Right lobe of liver (tissue), 6 donors: ENCODE data around the gene MKS1. TPM values are rescaled to one million over a fixed set of nuclear protein-coding genes. Genes with fewer than 3 reads are reported as not detected.
A peak's percentile ranks its signal among the peaks of the same experiment; 100 is the strongest.

ENCODE experiments used
- ATAC-seq, 4 donors: fragments of 200-7000 bp; cut with Tn5 transposase; one replicate each; pipeline ENCODE4 v1.9.1; 2020; ENCODE audit warnings: mild to moderate bottlenecking in 4 of 4, moderate library complexity in 4 of 4
- DNase-seq, 3 donors: peaks; one replicate each; pipeline ENCODE4 v3.0.0-alpha.2; 2020
- H3K27ac ChIP-seq, 3 donors: fragments of 200-600 bp; one replicate each; pipeline ENCODE4 v1.8.0; 2022
- H3K27me3 ChIP-seq, 2 donors: fragments of 200-600 bp; one replicate each; pipeline ENCODE4 v1.8.0; 2022
- H3K36me3 ChIP-seq, 4 donors: fragments of 200-600 bp; sonication (generic) in 1 of 4; one replicate each; pipeline versions ENCODE4 v1.5.1 to v1.8.0; 2017 to 2022; ENCODE audit warnings: control low read depth in 1 of 4
- H3K4me1 ChIP-seq, 4 donors: fragments of 200-600 bp; sonication (generic) in 1 of 4; one replicate each; pipeline versions ENCODE4 v1.5.1 to v1.8.0; 2017 to 2022; ENCODE audit warnings: control low read depth in 1 of 4
- H3K4me3 ChIP-seq, 3 donors: fragments of 200-600 bp; one replicate each; pipeline ENCODE4 v1.8.0; 2022
- H3K9me3 ChIP-seq, 4 donors: fragments of 200-600 bp; sonication (generic) in 1 of 4; one replicate each; pipeline versions ENCODE4 v1.5.1 to v1.8.0; 2017 to 2022; ENCODE audit warnings: control low read depth in 1 of 4
- CTCF ChIP-seq, 4 donors: fragments of 200-600 bp in 3 of 4; fragments of 450-650 bp in 1 of 4; IDR thresholded peaks; one replicate each; pipeline versions ENCODE4 v1.5.1 to v1.8.0; 2016 to 2022; ENCODE audit warnings: antibody characterized with exemption in 4 of 4, mild to moderate bottlenecking in 2 of 4
- POLR2A ChIP-seq: fragments of 450-650 bp; IDR thresholded peaks from one replicate; pipeline ENCODE4 v1.6.1; 2017; ENCODE audit warnings: antibody characterized with exemption, mild to moderate bottlenecking
- WGBS: methylation state at CpG from one replicate; pipeline ENCODE4 v1.1.6; 2018; ENCODE audit warnings: low coverage, low lambda C conversion rate; ENCODE audit not compliant: insufficient coverage; ENCODE audit errors: missing lambda C conversion rate; 5-methylcytosine and 5-hydroxymethylcytosine counted together
- intact Hi-C, 2 donors: fragments of 100-400 bp; cut with DNase I; formaldehyde crosslinking; loops; one replicate each; pipeline versions ENCODE4 v1.11.2 to v1.14.1; 2022
- total RNA-seq, 6 experiments: library from RNA; depleted of rRNA in 2 of 6; stranded (reverse); fragments of >200 nt in 2 of 6; fragmentation: NEBNext Ultra II Directional in 3 of 6; extraction: Animal tissue kit (Norgen Biotek cat#: 25700) in 3 of 6; gene quantifications; one replicate each; pipeline versions ENCODE4 v1.1.0 to v1.2.4, GENCODE V29; 2016 to 2023
- donor health status: DM: no; HTN: yes; CAD: no.
- donor health status: DM: no; HTN: no; CAD: no.
- donor health status: DM: no; HTN: no; CAD: no.
- donor health status: DM: no; HTN: yes; CAD: no.
- donor health status: DM: no; HTN: yes; CAD: no.

The MKS1 gene
- total RNA-seq, 6 experiments from 2014 or later = 3.3 to 9.2 (median 7.2) TPM

DNA sequence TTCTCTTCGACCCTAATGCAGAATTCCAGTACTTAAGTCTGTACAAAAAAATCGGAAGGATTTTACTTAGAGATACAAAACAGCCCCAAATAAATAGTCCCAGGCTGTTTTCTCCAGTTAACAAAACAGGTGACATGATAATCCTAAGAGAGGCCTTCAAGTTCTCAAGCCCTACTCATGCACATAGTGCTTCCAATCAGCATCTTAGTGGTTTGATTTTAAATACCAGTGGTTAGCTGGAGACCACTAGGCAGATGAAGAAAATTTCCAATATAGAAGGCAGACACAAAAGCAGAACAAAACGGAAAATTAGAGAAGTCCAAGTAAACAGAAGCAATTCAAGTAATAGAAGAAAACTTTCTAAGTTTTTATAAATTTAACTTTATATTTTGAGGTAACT, 57.5 kb downstream of the MKS1 start:
- Histone ChIP-seq H3K36me3 (no peaks in the 10 kb centered on the region), H3K27ac (no peak overlapping the region), H3K27me3 (no peaks in the 10 kb centered on the region), H3K4me3 (no peak overlapping the region), H3K9me3 (no peaks in the 10 kb centered on the region), H3K4me1 (no peaks in the 10 kb centered on the region)
- intact Hi-C loops = no loop called here
- no peak for DNase-seq
- 45% methylated on average over 3 of the region's 3 CpGs for WGBS
- ATAC-seq = no peak
- TF ChIP-seq CTCF (IDR thresholded peaks at IDR 0.05) = no peak
- TF ChIP-seq POLR2A = no peak

DNA sequence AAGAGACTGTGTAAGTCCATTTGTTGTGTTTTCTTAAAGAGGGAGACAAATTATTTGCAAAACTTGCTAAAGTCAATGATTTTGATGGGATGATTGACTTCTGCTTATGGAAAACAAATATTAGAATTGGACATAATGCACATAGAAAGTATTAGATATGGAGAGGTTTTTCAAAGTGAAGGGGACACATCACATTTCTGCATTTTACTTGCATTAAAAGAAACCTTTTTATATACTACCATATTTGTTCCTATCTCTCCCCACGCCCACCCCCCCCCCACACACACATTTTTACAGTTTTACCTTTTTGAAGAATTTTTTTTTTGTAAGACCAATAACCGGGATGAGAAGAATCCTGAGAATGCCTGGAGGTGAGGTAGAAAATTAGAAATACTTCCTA, 60.9 kb downstream of the MKS1 start:
- TF ChIP-seq CTCF (IDR thresholded peaks at IDR 0.05) = no peak
- TF ChIP-seq POLR2A = no peak
- Histone ChIP-seq H3K4me1 (no peaks in the 10 kb centered on the region), H3K9me3 (no peaks in the 10 kb centered on the region), H3K36me3 (no peaks in the 10 kb centered on the region), H3K27ac (no peak overlapping the region), H3K4me3 (no peak overlapping the region), H3K27me3 (no peaks in the 10 kb centered on the region)
- no peak for DNase-seq
- no peak for ATAC-seq
- intact Hi-C loops = no loop called here
- WGBS = 46% methylated on average over 2 of the region's 2 CpGs

DNA sequence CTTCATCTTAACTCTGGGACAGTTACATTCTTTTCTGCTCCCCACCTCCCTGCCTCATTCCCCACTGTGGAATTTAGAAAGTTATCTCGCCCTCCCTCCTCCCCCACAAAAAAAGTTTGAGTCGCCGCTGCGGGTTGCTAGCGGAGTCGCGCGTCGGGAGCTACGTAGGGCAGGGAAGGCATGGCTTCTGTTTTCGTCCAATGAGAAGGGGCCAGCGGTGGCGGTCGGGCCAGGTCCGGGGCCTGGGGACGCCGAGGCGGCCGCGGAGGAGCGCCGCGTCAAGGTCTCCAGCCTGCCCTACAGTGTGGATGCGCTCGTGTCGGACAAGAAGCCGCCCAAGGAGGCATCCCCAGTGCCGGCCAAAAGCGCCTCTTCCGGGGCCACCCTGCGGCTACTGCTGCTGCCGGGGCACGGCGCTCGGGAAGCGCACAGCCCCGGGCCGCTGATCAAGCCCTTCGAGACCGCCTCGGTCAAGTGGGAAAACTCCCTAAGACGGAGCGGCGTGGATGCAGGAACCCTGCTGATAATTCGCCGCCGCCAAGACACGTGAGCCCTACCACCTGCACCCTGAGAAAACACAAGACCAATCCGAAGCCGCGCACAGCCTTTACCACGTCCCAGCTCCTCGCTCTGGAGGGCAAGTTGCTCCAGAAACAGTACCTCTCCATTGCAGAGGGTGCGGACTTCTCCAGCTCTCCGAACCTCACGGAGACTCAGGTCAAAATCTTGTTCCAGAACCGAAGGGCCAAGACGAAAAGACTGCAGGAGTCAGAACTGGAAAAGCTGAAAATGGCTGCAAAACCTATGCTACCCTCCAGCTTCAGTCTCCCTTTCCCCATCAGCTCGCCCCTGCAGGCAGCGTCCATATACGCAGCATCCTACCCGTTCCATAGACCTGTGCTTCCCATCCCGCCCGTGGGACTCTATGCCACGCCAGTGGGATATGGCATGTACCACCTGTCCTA, 61.9 kb downstream of the MKS1 start:
- Histone ChIP-seq H3K27me3 (no peaks in the 10 kb centered on the region), H3K36me3 (no peaks in the 10 kb centered on the region), H3K9me3 (no peaks in the 10 kb centered on the region), H3K27ac (no peak overlapping the region), H3K4me1 (no peaks in the 10 kb centered on the region), H3K4me3 (peak overlapping the region; percentile 10 to 33 (median 24))
- intact Hi-C loops = no loop called here
- DNase-seq (peak in 1 of 3 donors; percentile 31), ATAC-seq (peak; percentile 33 to 70 (median 41))
- WGBS = 1% methylated on average over 21 of the region's 65 CpGs
- TF ChIP-seq CTCF (IDR thresholded peaks at IDR 0.05) (no peak), POLR2A (no peak)

Other genes with a start within 250 kb of the MKS1 start
- gene VEZF1, start 231.0 kb downstream of the MKS1 start, total RNA-seq = 10 to 100 TPM; 13.0 to 19.3 (median 14.6) TPM
- gene SRSF1, start 212.0 kb downstream of the MKS1 start, total RNA-seq = 10 to 100 TPM; 55.7 to 92.0 (median 80.0) TPM
- gene DYNLL2, start 135.8 kb downstream of the MKS1 start, total RNA-seq = 10 to 100 TPM; 13.3 to 28.7 (median 17.7) TPM
- gene OR4D1, start 70.9 kb downstream of the MKS1 start, total RNA-seq = not detected
- gene OR4D2, start 52.3 kb downstream of the MKS1 start, total RNA-seq = not detected
- under 1 TPM in 1 of 6 experiments, not detected in 5; 0.07 TPM for gene EPX, start 26.5 kb downstream of the MKS1 start, total RNA-seq
- not detected for gene LPO, start 19.3 kb upstream of the MKS1 start, total RNA-seq
- gene MPO, start 61.7 kb upstream of the MKS1 start, total RNA-seq = 1 to 10 TPM in 2 of 6 experiments, under 1 TPM in 2, not detected in 2; 0.26 to 4.2 (median 1.9) TPM
- gene TSPOAP1, start 109.5 kb upstream of the MKS1 start, total RNA-seq = 1 to 10 TPM in 5 of 6 experiments, under 1 TPM in 1; 0.87 to 8.3 (median 3.8) TPM
- gene SUPT4H1, start 132.9 kb upstream of the MKS1 start, total RNA-seq = 10 to 100 TPM; 24.8 to 50.9 (median 37.0) TPM
- 10 to 100 TPM in 2 of 6 experiments, 1 to 10 TPM in 4; 1.7 to 11.5 (median 6.0) TPM for gene RNF43, start 198.3 kb upstream of the MKS1 start, total RNA-seq